Sciatic nerve (tissue), 2 donors: ENCODE results near the gene ARAP1. TPM values are rescaled to one million over a fixed set of nuclear protein-coding genes. Genes with fewer than 3 reads are reported as not detected.

Experiments used
- ATAC-seq: fragments of 200-7000 bp; cut with Tn5 transposase; one replicate; pipeline ENCODE4 v1.9.1; 2020; ENCODE audit warnings: mild to moderate bottlenecking, moderate library complexity
- DNase-seq: peaks from one replicate; pipeline ENCODE4 v3.0.0-alpha.2; 2020; ENCODE audit warnings: low spot score
- intact Hi-C: fragments of 100-400 bp; cut with DNase I; formaldehyde crosslinking; loops from one replicate; pipeline ENCODE4 v1.14.2; 2022
- total RNA-seq: library from RNA; stranded (reverse); fragmentation: NEBNext Ultra II Directional; extraction: Animal tissue kit (Norgen Biotek cat#: 25700); gene quantifications from one replicate; pipeline ENCODE4 v1.2.1, GENCODE V29; 2021
- donor health status: DM: no; HTN: no; CAD: no.
- donor health status: DM: no; HTN: no; CAD: no.

Gene ARAP1
- total RNA-seq, 1 donor from 2014 or later: 129 TPM

- no peak for DNase-seq
- intact Hi-C loops: no loop called here
- no peak for ATAC-seq
These were observed 71.5 kb downstream of the ARAP1 start for GRCh38 chr11:72680624-72681158.

GRCh38 chr11:72679869-72680268, 72.3 kb downstream of the ARAP1 start:
- ATAC-seq (no peak), DNase-seq (no peak)
- intact Hi-C loops: no loop called here

- intact Hi-C loops: no loop called here
- no peak for ATAC-seq
- no peak for DNase-seq
These were observed 73.7 kb downstream of the ARAP1 start for GRCh38 chr11:72678524-72678923.

- ATAC-seq: peak; percentile 70
- intact Hi-C loops: no loop called here
These were observed 75.3 kb downstream of the ARAP1 start for GRCh38 chr11:72676861-72677341.

GRCh38 chr11:72675221-72675620, 77.0 kb downstream of the ARAP1 start:
- ATAC-seq (no peak), DNase-seq (no peak)
- intact Hi-C loops: no loop called here

More at GRCh38 chr11:72676861-72677341, 75.3 kb downstream of the ARAP1 start:
- DNase-seq: peak; percentile 77

- ATAC-seq: no peak
- intact Hi-C loops: no loop called here
- DNase-seq: no peak
These were observed 78.0 kb downstream of the ARAP1 start, which contains the start of gene PDE2A for GRCh38 chr11:72673943-72674828. Gene PDE2A (minus strand): TSS chr11:72674422. CDS start chr11:72674207, 215 bp downstream.

- ATAC-seq: no peak
- intact Hi-C loops: no loop called here
- no peak for DNase-seq
These were observed 78.8 kb downstream of the ARAP1 start for GRCh38 chr11:72673284-72673942.

GRCh38 chr11:72672597-72673238, 79.5 kb downstream of the ARAP1 start:
- ATAC-seq (no peak), DNase-seq (no peak)
- intact Hi-C loops: no loop called here

GRCh38 chr11:72671152-72672099, 80.8 kb downstream of the ARAP1 start:
- intact Hi-C loops: no loop called here
- DNase-seq (no peak), ATAC-seq (no peak)

- ATAC-seq (no peak), DNase-seq (no peak)
- intact Hi-C loops: no loop called here
These were observed 82.2 kb downstream of the ARAP1 start for GRCh38 chr11:72670041-72670440.

GRCh38 chr11:72669527-72669926, 82.7 kb downstream of the ARAP1 start:
- intact Hi-C loops: no loop called here
- DNase-seq (no peak), ATAC-seq (no peak)

- intact Hi-C loops: no loop called here
- ATAC-seq (no peak), DNase-seq (no peak)
These were observed 83.4 kb downstream of the ARAP1 start for GRCh38 chr11:72668629-72669347.

- ATAC-seq (no peak), DNase-seq (no peak)
- intact Hi-C loops: no loop called here
These were observed 86.2 kb downstream of the ARAP1 start for GRCh38 chr11:72665911-72666472.

- intact Hi-C loops: no loop called here
- DNase-seq (no peak), ATAC-seq (no peak)
These were observed 90.2 kb downstream of the ARAP1 start for GRCh38 chr11:72662036-72662435.

- intact Hi-C loops: no loop called here
- ATAC-seq (no peak), DNase-seq (no peak)
These were observed 90.7 kb downstream of the ARAP1 start for GRCh38 chr11:72661486-72661885.

GRCh38 chr11:72658989-72659640, 93.1 kb downstream of the ARAP1 start:
- intact Hi-C loops: no loop called here

More at GRCh38 chr11:72658989-72659640, 93.1 kb downstream of the ARAP1 start:
- no peak for ATAC-seq
- no peak for DNase-seq
